SU-DHL-6 (cell line): ENCODE data around the gene RNF144B.

Experiments
- H2AFZ ChIP-seq: fragments of 200-600 bp; sonication (generic); 2 replicates; pipeline ENCODE4 v1.6.1; 2014; ENCODE audit warnings: low read depth, mild to moderate bottlenecking, moderate library complexity, mixed read lengths, antibody characterized with exemption, low read length; ENCODE audit not compliant: severe bottlenecking
- H3F3A ChIP-seq: fragments of 200-600 bp; shearing (Covaris generic); 2 replicates; pipeline ENCODE4 v1.6.0; 2016; ENCODE audit warnings: antibody characterized with exemption, mild to moderate bottlenecking; ENCODE audit not compliant: insufficient read depth
- H3K27ac ChIP-seq: fragments of 200-600 bp; sonication (generic); 2 replicates; pipeline ENCODE4 v1.5.1; 2016; ENCODE audit warnings: low read depth, mild to moderate bottlenecking, low read length, moderate library complexity, mixed read lengths
- H3K27me3 ChIP-seq: fragments of 200-600 bp; sonication (generic), shearing (Covaris generic); 2 replicates; pipeline ENCODE4 v1.6.0; 2014; ENCODE audit warnings: mild to moderate bottlenecking, low read length
- H3K36me3 ChIP-seq: fragments of 200-600 bp; sonication (generic); 2 replicates; pipeline ENCODE4 v1.6.1; 2014; ENCODE audit warnings: mild to moderate bottlenecking, low read length, mixed read lengths
- H3K4me2 ChIP-seq: fragments of 300-600, 200-600 bp; shearing (Covaris generic), sonication (generic); 2 replicates; pipeline ENCODE4 v1.6.0; 2014; ENCODE audit warnings: low read length, low read depth, mild to moderate bottlenecking; ENCODE audit not compliant: poor library complexity, severe bottlenecking
- H3K4me3 ChIP-seq: fragments of 200-600 bp; sonication (generic); 2 replicates; pipeline ENCODE4 v1.5.1; 2014; ENCODE audit warnings: antibody characterized with exemption, low read length, mild to moderate bottlenecking, mixed read lengths; ENCODE audit not compliant: insufficient read depth, poor library complexity, severe bottlenecking
- H3K79me2 ChIP-seq: fragments of 200-600 bp; sonication (generic); 2 replicates; pipeline ENCODE4 v1.6.1; 2014; ENCODE audit warnings: mild to moderate bottlenecking, low read length, moderate library complexity; ENCODE audit not compliant: insufficient read depth
- H3K9ac ChIP-seq: fragments of 200-600 bp; sonication (generic); 2 replicates; pipeline ENCODE4 v1.7.0; 2014; ENCODE audit warnings: mild to moderate bottlenecking, low read length
- H3K9me2 ChIP-seq: fragments of 200-600 bp; sonication (generic); replicated peaks from 2 replicates; pipeline ENCODE4 v1.6.1; 2014; ENCODE audit warnings: low read length; ENCODE audit not compliant: insufficient read depth
- H3K9me3 ChIP-seq: fragments of 200-600 bp; sonication (generic); 2 replicates; pipeline ENCODE4 v1.6.1; 2014; ENCODE audit warnings: low read length, mixed read lengths; ENCODE audit not compliant: insufficient read depth
- H4K20me1 ChIP-seq: fragments of 200-600 bp; sonication (generic); 2 replicates; pipeline ENCODE4 v1.6.1; 2014; ENCODE audit warnings: low read depth, mild to moderate bottlenecking, antibody characterized with exemption, low read length, moderate library complexity, mixed read lengths
- CTCF ChIP-seq: fragments of 200-600 bp; sonication (generic); IDR thresholded peaks from one replicate; pipeline ENCODE4 v1.5.1; 2017; ENCODE audit warnings: antibody characterized with exemption, mild to moderate bottlenecking, low read length, moderate library complexity; ENCODE audit not compliant: insufficient read depth, poor library complexity, severe bottlenecking
- EZH2phosphoT487 ChIP-seq: fragments of 200-600 bp; sonication (generic), shearing (Covaris generic); conservative IDR thresholded peaks from 2 replicates; pipeline ENCODE4 v1.6.1; 2018; ENCODE audit warnings: mild to moderate bottlenecking, antibody characterized with exemption, low read length, moderate library complexity, mixed read lengths

RNF144B gene

GRCh38 chr6:18515767-18516166 lies 128.6 kb downstream of the RNF144B start:
- Histone ChIP-seq H3K4me3 (no peak overlapping the region), H3K9me2 (no peaks in the 10 kb centered on the region), H3K27ac (no peak overlapping the region), H3K79me2 (no peaks in the 10 kb centered on the region), H3K36me3 (no peaks in the 10 kb centered on the region), H2AFZ (no peak overlapping the region), H3F3A (no peaks in the 10 kb centered on the region), H3K9ac (no peak overlapping the region), H4K20me1 (no peaks in the 10 kb centered on the region), H3K9me3 (no peaks in the 10 kb centered on the region), H3K4me2 (no peak overlapping the region), H3K27me3 (no peaks in the 10 kb centered on the region)
- TF ChIP-seq EZH2phosphoT487 (no peak), CTCF (no peak)
